EH (cell line): ENCODE results near the gene LMCD1.

ENCODE experiments used
- DNase-seq: peaks from one replicate; pipeline ENCODE4 v3.0.0-alpha.2; 2015; ENCODE audit warnings: low read depth

LMCD1 gene

GRCh38 chr3:8619548-8619947 lies 117.9 kb downstream of the LMCD1 start:
- DNase-seq, result peak; percentile 80

GRCh38 chr3:8621141-8621540 lies 119.5 kb downstream of the LMCD1 start:
- DNase-seq, result no peak

- peak; percentile 96 for DNase-seq
Measured at GRCh38 chr3:8621872-8622271, 120.2 kb downstream of the LMCD1 start.

GRCh38 chr3:8622873-8623691 lies 121.5 kb downstream of the LMCD1 start:
- DNase-seq, result peak; percentile 77

GRCh38 chr3:8623741-8624140 lies 122.1 kb downstream of the LMCD1 start:
- DNase-seq, result no peak
